Liver (tissue), 3 donors: ENCODE measurements around the gene BOD1L1.

Source experiments
- RAD21 ChIP-seq, 2 donors: IDR thresholded peaks; 2 replicates each; pipeline ENCODE4 v1.6.1; 2016; ENCODE audit warnings: antibody characterized with exemption in 2 of 2, mild to moderate bottlenecking in 2 of 2
- TAF1 ChIP-seq: conservative IDR thresholded peaks from 2 replicates; pipeline ENCODE4 v1.6.1; 2016; ENCODE audit warnings: antibody characterized with exemption, mild to moderate bottlenecking
- YY1 ChIP-seq: IDR thresholded peaks from 2 replicates; pipeline ENCODE4 v1.6.1; 2016; ENCODE audit warnings: antibody characterized with exemption, mild to moderate bottlenecking
- TF ChIP-seq, protein P1 (sequence below): fragments of 150-350 bp; IDR thresholded peaks from 2 replicates; pipeline ENCODE4 v1.5.1; 2017; ENCODE audit warnings: improper control_type of control experiment, low read depth, low read length; ENCODE audit not compliant: missing input control
- TF ChIP-seq, protein P2 (sequence below): IDR thresholded peaks from 2 replicates; pipeline ENCODE4 v1.6.1; 2016; ENCODE audit warnings: antibody characterized with exemption
- donor health status: healthy.
- donor health status: healthy.

DNA sequence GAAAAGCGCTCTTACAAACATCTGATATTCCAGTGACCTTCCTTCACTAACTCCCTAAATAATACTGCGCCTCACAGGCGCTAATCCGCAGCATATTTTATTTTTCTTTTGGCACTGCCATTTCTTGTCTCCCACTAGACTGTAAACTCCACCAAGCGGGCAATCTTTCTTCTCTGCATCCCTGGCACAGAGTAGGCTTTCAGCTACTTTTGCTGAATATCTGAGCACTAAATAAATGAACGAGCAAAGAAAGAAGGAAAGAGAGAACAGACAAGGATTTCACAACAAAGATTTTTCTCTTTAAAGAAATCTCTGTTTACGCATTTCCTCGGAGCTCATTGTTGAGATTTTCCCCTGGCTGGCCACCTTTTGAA, 95.9 kb downstream of the BOD1L1 start:
- TF ChIP-seq, protein P1, sequence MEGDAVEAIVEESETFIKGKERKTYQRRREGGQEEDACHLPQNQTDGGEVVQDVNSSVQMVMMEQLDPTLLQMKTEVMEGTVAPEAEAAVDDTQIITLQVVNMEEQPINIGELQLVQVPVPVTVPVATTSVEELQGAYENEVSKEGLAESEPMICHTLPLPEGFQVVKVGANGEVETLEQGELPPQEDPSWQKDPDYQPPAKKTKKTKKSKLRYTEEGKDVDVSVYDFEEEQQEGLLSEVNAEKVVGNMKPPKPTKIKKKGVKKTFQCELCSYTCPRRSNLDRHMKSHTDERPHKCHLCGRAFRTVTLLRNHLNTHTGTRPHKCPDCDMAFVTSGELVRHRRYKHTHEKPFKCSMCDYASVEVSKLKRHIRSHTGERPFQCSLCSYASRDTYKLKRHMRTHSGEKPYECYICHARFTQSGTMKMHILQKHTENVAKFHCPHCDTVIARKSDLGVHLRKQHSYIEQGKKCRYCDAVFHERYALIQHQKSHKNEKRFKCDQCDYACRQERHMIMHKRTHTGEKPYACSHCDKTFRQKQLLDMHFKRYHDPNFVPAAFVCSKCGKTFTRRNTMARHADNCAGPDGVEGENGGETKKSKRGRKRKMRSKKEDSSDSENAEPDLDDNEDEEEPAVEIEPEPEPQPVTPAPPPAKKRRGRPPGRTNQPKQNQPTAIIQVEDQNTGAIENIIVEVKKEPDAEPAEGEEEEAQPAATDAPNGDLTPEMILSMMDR = no peak
- TF ChIP-seq, protein P2, sequence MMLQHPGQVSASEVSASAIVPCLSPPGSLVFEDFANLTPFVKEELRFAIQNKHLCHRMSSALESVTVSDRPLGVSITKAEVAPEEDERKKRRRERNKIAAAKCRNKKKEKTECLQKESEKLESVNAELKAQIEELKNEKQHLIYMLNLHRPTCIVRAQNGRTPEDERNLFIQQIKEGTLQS = no peak
- TF ChIP-seq YY1 (no peak), RAD21 (IDR thresholded peaks at IDR 0.05) (no peak), TAF1 (no peak)
